GM12878 (cell line): ENCODE results near the gene GEMIN2. TPM values are rescaled to one million over a fixed set of nuclear protein-coding genes. Genes with fewer than 3 reads are reported as not detected.

ENCODE experiments used
- ATF2 ChIP-seq: IDR thresholded peaks from 2 replicates; pipeline ENCODE4 v1.6.1; 2012; ENCODE audit warnings: low read length, inconsistent platforms
- CBFB ChIP-seq: IDR thresholded peaks from 2 replicates; pipeline ENCODE4 v1.6.1; 2016; ENCODE audit warnings: antibody characterized with exemption, low read depth
- CHD1 ChIP-seq: IDR thresholded peaks from 2 replicates; pipeline ENCODE4 v1.6.1; 2012; ENCODE audit warnings: low read depth, low read length, improper control_type of control experiment
- HDAC2 ChIP-seq: fragments of 200-600 bp; sonication (generic); IDR thresholded peaks from 2 replicates; pipeline ENCODE4 v1.6.1; 2017
- IKZF2 ChIP-seq, 2 experiments: fragments of 450-650 bp; IDR thresholded peaks; 2 replicates each; pipeline ENCODE4 v1.6.1; 2017; ENCODE audit warnings: mild to moderate bottlenecking in 2 of 2, moderate library complexity in 2 of 2
- LARP7 ChIP-seq: fragments of 450-650 bp; IDR thresholded peaks from 2 replicates; pipeline ENCODE4 v1.6.1; 2017; ENCODE audit warnings: mild to moderate bottlenecking
- MLLT1 ChIP-seq: fragments of 450-650 bp; IDR thresholded peaks from 2 replicates; pipeline ENCODE4 v1.6.1; 2016; ENCODE audit warnings: mild to moderate bottlenecking
- PML ChIP-seq: IDR thresholded peaks from 2 replicates; pipeline ENCODE4 v1.6.1; 2012; ENCODE audit warnings: low read length, inconsistent platforms
- POU2F2 ChIP-seq: IDR thresholded peaks from 3 replicates; pipeline ENCODE4 v1.6.1; 2011; ENCODE audit warnings: low read depth, mild to moderate bottlenecking, low read length, borderline replicate concordance
- RAD51 ChIP-seq: fragments of 450-650 bp; IDR thresholded peaks from 2 replicates; pipeline ENCODE4 v1.6.1; 2016; ENCODE audit warnings: moderate library complexity, mild to moderate bottlenecking, inconsistent platforms
- RB1 ChIP-seq: fragments of 450-650 bp; formaldehyde crosslinking; IDR thresholded peaks from 2 replicates; pipeline ENCODE4 v1.6.1; 2017; ENCODE audit warnings: mild to moderate bottlenecking, borderline replicate concordance
- RELB ChIP-seq: fragments of 450-650 bp; IDR thresholded peaks from 2 replicates; pipeline ENCODE4 v1.6.1; 2017; ENCODE audit warnings: low read depth, mild to moderate bottlenecking, moderate library complexity
- SMAD5 ChIP-seq: IDR thresholded peaks from 2 replicates; pipeline ENCODE4 v1.6.1; 2016; ENCODE audit warnings: antibody characterized with exemption, low read depth
- YY1 ChIP-seq: IDR thresholded peaks from 2 replicates; pipeline ENCODE4 v1.6.1; 2011; ENCODE audit warnings: low read depth, mild to moderate bottlenecking, low read length
- ZBTB11 ChIP-seq: fragments of 450-650 bp; formaldehyde crosslinking; IDR thresholded peaks from 2 replicates; pipeline ENCODE4 v1.5.0; 2022; ENCODE audit warnings: mild to moderate bottlenecking, missing genetic modification characterization
- ZNF207 ChIP-seq: fragments of 450-650 bp; IDR thresholded peaks from 2 replicates; pipeline ENCODE4 v1.6.1; 2014; ENCODE audit warnings: antibody characterized with exemption, mild to moderate bottlenecking, borderline replicate concordance
- ZNF687 ChIP-seq: fragments of 450-650 bp; IDR thresholded peaks from 2 replicates; pipeline ENCODE4 v1.6.1; 2017; ENCODE audit warnings: mild to moderate bottlenecking, moderate library complexity
- polyA plus RNA-seq, 11 experiments: library from polyadenylated mRNA; depleted of rRNA in 4 of 11; unstranded in 6 of 11; stranded (reverse) in 5 of 11; fragments of >200 nt; fragmentation: Nextera tagmentation in 4 of 11; fragmentation: Illumina TruSeq in 1 of 11; extraction: Ambion mirVana in 4 of 11; extraction: Trizol in 1 of 11; gene quantifications; 1 replicate in 1 of 11; 2 replicates in 10 of 11; pipeline versions ENCODE4 v1.2.1 to v1.2.3, GENCODE V29; 2011 to 2016; ENCODE audit warnings: inconsistent platforms in 2 of 11, missing spikeins in 2 of 11, low read depth in 1 of 11
- total RNA-seq, 4 experiments: library from RNA; depleted of rRNA in 3 of 4; stranded (reverse); fragments of >200 nt in 3 of 4; fragmentation: Illumina TruSeq in 1 of 4; extraction: Trizol in 1 of 4; gene quantifications; 2 replicates each; pipeline versions ENCODE4 v1.2.1 to v1.2.3, GENCODE V29; 2013 to 2021

Gene GEMIN2
- total and polyA plus RNA-seq, 10 of the 15 experiments (the other 5 are each of a cell fraction or from before 2014, with no cell fraction given), result 25.9 to 69.3 (median 46.1) TPM

GRCh38 chr14:39114073-39114838 lies at the start of gene GEMIN2 (continued):
- TF ChIP-seq ZBTB11 (CRISPR knock-in tag), result peak; percentile 83
- TF ChIP-seq ATF2, result peak; percentile 17; the same call in 1 of the 2 replicates
- peak; percentile 16; the same call in 1 of the 2 replicates for TF ChIP-seq ZNF687
- TF ChIP-seq YY1, result peak; percentile 78
- TF ChIP-seq RELB, result 0 out of 2 replicates have a peak, but pooled peaks have one; percentile 30
- TF ChIP-seq IKZF2 (IDR thresholded peaks at IDR 0.05), result 0 out of 4 replicates have a peak, but pooled peaks of 1 of the 2 experiments have one; percentile 3
- no peak for TF ChIP-seq ZNF207
- TF ChIP-seq CHD1, result 0 out of 2 replicates have a peak, but pooled peaks have one; percentile 49
- peak; percentile 63; the same call in 1 of the 2 replicates for TF ChIP-seq SMAD5
- 0 out of 2 replicates have a peak, but pooled peaks have one; percentile 23 for TF ChIP-seq MLLT1
- 0 out of 2 replicates have a peak, but pooled peaks have one; percentile 69 for TF ChIP-seq PML
- TF ChIP-seq CBFB, result 0 out of 2 replicates have a peak, but pooled peaks have one; percentile 24
- TF ChIP-seq HDAC2, result 0 out of 2 replicates have a peak, but pooled peaks have one; percentile 67
- TF ChIP-seq RB1, result peak; percentile 41; the same call in 1 of the 2 replicates
- TF ChIP-seq RAD51, result no peak
- TF ChIP-seq LARP7, result 0 out of 2 replicates have a peak, but pooled peaks have one; percentile 32
- peak; percentile 48; the same call in 1 of the 3 replicates for TF ChIP-seq POU2F2
